NT2/D1 (cell line): ENCODE measurements around the gene SRP68.

ENCODE experiments used
- SUZ12 ChIP-seq: IDR thresholded peaks from 2 replicates; pipeline ENCODE4 v1.6.1; 2011; ENCODE audit not compliant: insufficient read length, insufficient read depth; ENCODE audit errors: extremely low read depth
- YY1 ChIP-seq: IDR thresholded peaks from 2 replicates; pipeline ENCODE4 v1.6.1; 2011; ENCODE audit not compliant: insufficient read length, insufficient read depth
- ZNF274 ChIP-seq: IDR thresholded peaks from 2 replicates; pipeline ENCODE4 v1.6.1; 2011; ENCODE audit warnings: mild to moderate bottlenecking, low read depth, low read length

GRCh38 chr17:75991396-75991795 is 80.9 kb downstream of the SRP68 start:
- TF ChIP-seq YY1 = no peak
- no peak for TF ChIP-seq SUZ12
- no peak for TF ChIP-seq ZNF274
